NCI-H2107 treated with DMSO at 0.1 percent for 48 hours (cell line): ENCODE data around the gene UNC13A.

Experiments
- DNase-seq: peaks from one replicate; lab custom pipeline; 2025; ENCODE audit not compliant: unreplicated experiment; lab: John Stamatoyannopoulos, UW

The UNC13A gene

GRCh38 chr19:17632577-17632976 is 55.6 kb downstream of the UNC13A start:
- DNase-seq = no peak

GRCh38 chr19:17629760-17630159 is 58.4 kb downstream of the UNC13A start:
- no peak for DNase-seq

GRCh38 chr19:17627921-17628320 is 60.2 kb downstream of the UNC13A start:
- DNase-seq = no peak

- no peak for DNase-seq
These were observed 61.0 kb downstream of the UNC13A start for GRCh38 chr19:17627161-17627560.

GRCh38 chr19:17626456-17627015 is 61.6 kb downstream of the UNC13A start:
- DNase-seq = no peak

- DNase-seq = no peak
These were observed 62.2 kb downstream of the UNC13A start for GRCh38 chr19:17625980-17626379.

GRCh38 chr19:17625043-17625442 is 63.1 kb downstream of the UNC13A start:
- DNase-seq = no peak

- DNase-seq = no peak
These were observed 63.7 kb downstream of the UNC13A start for GRCh38 chr19:17624314-17624991.

GRCh38 chr19:17623224-17623935 is 64.8 kb downstream of the UNC13A start:
- DNase-seq = no peak

GRCh38 chr19:17620696-17621095 is 67.5 kb downstream of the UNC13A start:
- no peak for DNase-seq

- DNase-seq = no peak
These were observed 69.2 kb downstream of the UNC13A start for GRCh38 chr19:17618936-17619335.

- DNase-seq = no peak
These were observed 69.8 kb downstream of the UNC13A start for GRCh38 chr19:17618281-17618903.

GRCh38 chr19:17617807-17618192 is 70.4 kb downstream of the UNC13A start:
- no peak for DNase-seq

GRCh38 chr19:17616961-17617806 is 71.0 kb downstream of the UNC13A start:
- DNase-seq = no peak

GRCh38 chr19:17616686-17616960 is 71.5 kb downstream of the UNC13A start:
- no peak for DNase-seq

- no peak for DNase-seq
These were observed 72.1 kb downstream of the UNC13A start for GRCh38 chr19:17615889-17616685.

GRCh38 chr19:17614476-17614875 is 73.7 kb downstream of the UNC13A start:
- no peak for DNase-seq

- no peak for DNase-seq
These were observed 76.5 kb downstream of the UNC13A start for GRCh38 chr19:17611462-17612244.

GRCh38 chr19:17610384-17610783 is 77.8 kb downstream of the UNC13A start:
- DNase-seq = no peak

- DNase-seq = no peak
These were observed 80.2 kb downstream of the UNC13A start for GRCh38 chr19:17607936-17608335.
